Measurements from ENCODE around the gene SSR3.
A peak's percentile ranks its signal among the peaks of the same experiment; 100 is the strongest.
"Not testable (repeated sequence)": the region's sequence is repeated elsewhere in the genome, so short reads cannot be mapped to it uniquely, and the experiment has no call there.

SSR3 gene

GRCh38 chr3:156599089-156599874, 44.4 kb upstream of the SSR3 start:
- TF ChIP-seq CTCF (IDR thresholded peaks at IDR 0.05; ENCODE audit: low read depth, low read length), result no peak
- H3K4me3 ChIP-seq (ENCODE audit: low read depth, low read length), result no peak overlapping the region

GRCh38 chr3:156598413-156598812, 43.5 kb upstream of the SSR3 start:
- no peak for TF ChIP-seq CTCF (IDR thresholded peaks at IDR 0.05; ENCODE audit: low read depth, low read length)
- H3K4me3 ChIP-seq (ENCODE audit: low read depth, low read length), result no peak overlapping the region

GRCh38 chr3:156594219-156594683, 39.3 kb upstream of the SSR3 start:
- no peak for TF ChIP-seq CTCF (IDR thresholded peaks at IDR 0.05; ENCODE audit: low read depth, low read length)
- peak overlapping the region; percentile 8; the same call in 1 of the 2 replicates for H3K4me3 ChIP-seq (ENCODE audit: low read depth, low read length)

- H3K4me3 ChIP-seq (ENCODE audit: low read depth, low read length), result peak overlapping the region; percentile 8; the same call in 1 of the 2 replicates
- TF ChIP-seq CTCF (IDR thresholded peaks at IDR 0.05; ENCODE audit: low read depth, low read length), result no peak
These were observed 38.9 kb upstream of the SSR3 start for GRCh38 chr3:156593814-156594213.

GRCh38 chr3:156589806-156590205, 34.9 kb upstream of the SSR3 start:
- not testable (repeated sequence) for H3K4me3 ChIP-seq (ENCODE audit: low read depth, low read length)

- TF ChIP-seq CTCF (IDR thresholded peaks at IDR 0.05; ENCODE audit: low read depth, low read length), result no peak
These were observed 32.8 kb upstream of the SSR3 start for GRCh38 chr3:156587760-156588069.

GRCh38 chr3:156586905-156587759, 32.2 kb upstream of the SSR3 start:
- no peak overlapping the region for H3K4me3 ChIP-seq (ENCODE audit: low read depth, low read length)
- no peak for TF ChIP-seq CTCF (IDR thresholded peaks at IDR 0.05; ENCODE audit: low read depth, low read length)

More at GRCh38 chr3:156587760-156588069, 32.8 kb upstream of the SSR3 start:
- H3K4me3 ChIP-seq (ENCODE audit: low read depth, low read length), result no peak overlapping the region

All from WI38 (cell line).